NCI-H748 (cell line): ENCODE results near the gene HVCN1.
A peak's percentile ranks its signal among the peaks of the same experiment; 100 is the strongest.

Source experiments
- DNase-seq: peaks from one replicate; lab custom pipeline; 2025; ENCODE audit not compliant: unreplicated experiment; lab: John Stamatoyannopoulos, UW

Gene HVCN1

DNA sequence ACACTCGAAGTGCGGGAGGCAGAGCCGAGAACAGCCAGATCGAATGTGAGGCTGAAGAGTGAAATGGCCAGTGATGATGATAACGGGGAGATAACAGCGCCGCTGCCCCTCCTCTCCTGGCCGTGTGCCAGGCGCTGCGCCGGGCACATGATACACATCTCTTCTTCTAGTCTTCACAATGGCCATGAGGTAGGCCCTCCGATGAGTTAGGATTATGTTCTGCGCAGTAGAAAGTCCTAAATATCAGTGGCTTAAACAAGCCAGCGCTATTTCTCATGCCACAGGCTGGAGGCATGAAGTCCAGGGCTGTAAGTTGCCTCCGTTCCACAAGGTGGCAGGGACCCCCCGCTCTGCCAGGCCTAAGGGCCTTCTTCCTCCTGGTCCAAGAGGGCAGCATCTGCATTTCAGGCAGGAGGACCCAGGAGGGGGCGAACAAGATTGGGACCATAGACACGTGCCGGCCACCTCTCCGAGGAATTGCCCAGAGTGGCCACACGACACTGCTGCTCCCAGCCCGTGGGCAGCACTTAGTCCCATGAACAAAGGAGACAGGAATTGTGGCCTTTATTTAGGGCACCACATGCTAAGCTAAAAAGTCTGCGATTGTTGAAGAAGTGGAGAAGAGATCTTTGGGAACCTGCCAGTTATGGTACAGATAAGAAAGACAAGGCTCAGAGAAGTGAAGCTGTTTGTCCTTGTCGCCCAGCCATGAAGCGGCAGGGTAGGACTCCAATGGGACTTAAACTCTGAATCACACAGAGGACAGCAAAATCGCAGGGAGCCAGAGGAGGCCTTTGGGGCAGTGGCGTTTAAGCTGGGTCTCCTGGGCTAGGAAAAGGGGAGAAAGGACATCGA is 10.9 kb upstream of the HVCN1 start:
- DNase-seq, result peak; percentile 41

DNA sequence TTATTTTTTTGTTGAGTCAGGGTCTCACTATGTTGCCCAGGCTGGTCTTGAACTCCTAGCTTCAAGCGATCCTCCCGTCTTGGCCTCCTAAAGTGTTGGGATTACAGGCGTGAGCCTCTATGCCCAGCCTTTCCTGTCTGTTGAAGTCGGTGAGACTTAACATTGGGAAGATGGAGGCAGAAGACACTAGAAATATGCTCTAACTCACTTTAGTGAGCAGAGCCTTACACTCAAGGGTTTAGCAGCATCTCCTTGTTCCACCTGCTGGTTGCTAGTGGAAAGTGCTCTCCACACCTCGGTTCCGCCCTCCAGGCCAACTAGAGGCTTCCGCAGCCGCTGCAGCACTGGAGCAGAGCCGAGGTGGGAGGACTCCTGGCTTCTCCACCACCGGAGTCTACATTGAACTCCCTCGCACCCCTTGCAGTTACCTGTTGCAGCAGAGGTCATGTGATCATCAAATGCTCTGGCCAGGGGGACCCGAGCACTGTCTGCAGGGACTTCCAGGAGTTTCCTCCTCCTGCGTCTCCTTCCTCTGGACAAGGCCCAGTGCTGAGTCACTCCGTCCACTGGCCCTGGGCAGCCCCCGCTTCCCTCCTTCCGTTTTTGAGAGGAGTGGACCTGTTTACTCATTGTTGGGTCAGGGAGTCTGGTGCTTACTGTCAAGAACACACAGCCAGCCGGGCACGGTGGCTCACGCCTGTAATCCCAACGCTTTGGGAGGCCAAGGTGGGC is 9.4 kb upstream of the HVCN1 start:
- DNase-seq, result peak; percentile 54

DNA sequence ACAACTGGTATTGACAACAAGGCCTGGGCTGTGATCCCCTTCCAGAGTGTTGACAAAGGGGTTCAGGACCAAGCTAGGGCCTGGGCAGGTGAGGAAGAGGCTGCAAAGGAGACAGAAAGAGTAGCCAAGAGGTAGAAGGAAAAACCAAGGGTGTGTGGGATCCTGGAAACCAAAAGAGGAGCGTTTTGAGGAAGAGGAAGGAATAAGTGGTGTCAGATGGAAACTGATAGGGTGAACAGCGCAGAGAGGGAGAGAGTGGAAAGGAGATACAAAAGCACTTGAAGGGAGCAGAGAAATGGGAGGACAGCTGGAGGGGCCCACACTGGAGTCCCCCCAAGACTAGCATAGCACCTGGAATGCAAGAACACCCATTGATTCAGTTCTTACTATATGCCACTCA is 8.3 kb upstream of the HVCN1 start:
- DNase-seq, result no peak

DNA sequence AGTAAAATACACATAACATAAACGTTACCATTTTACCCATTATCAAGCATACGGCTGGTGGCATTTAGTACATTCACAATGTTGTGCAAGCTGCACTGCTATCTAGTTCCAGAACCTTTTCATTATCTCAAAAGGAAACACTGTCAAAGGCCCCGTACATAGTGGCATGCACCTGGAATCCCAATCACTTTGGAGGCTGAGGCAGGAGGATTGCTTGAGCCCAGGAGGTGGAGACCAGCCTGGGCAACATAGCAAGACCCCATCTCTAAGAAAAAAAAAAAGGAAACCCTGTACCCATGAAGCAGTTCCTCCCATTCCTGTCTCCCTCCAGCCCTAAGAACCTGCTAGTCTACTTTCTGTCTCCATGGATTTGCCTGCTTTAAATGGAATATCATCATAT is 7.4 kb upstream of the HVCN1 start:
- DNase-seq, result no peak

DNA sequence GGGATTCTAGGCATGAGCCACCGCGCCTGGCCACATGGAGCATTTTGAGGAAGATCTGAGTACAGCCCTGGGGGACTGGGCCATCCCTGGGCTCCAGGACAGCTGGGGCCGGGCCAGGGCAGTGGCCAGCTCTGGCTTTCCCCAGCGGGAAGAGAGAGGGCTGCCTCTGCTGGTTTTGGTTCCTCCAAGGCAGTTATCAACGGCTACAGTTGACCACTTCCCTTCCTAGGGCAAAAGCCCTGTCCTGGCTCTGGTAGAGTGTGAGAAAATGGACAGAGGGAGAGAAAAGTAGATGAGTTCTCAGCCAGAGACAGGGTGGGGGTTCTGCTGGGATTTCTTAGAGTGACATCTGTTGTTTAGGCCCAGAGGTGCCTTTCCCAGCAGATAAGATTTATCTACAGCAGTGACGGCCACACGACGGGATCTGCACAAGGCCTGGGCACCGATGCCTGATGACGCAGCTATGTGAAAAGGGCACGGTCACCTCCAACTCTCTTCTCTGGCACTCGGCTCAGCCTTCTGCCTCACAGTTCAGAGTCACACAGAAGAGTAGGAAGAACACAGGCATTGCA is 5.5 kb upstream of the HVCN1 start:
- DNase-seq, result no peak

DNA sequence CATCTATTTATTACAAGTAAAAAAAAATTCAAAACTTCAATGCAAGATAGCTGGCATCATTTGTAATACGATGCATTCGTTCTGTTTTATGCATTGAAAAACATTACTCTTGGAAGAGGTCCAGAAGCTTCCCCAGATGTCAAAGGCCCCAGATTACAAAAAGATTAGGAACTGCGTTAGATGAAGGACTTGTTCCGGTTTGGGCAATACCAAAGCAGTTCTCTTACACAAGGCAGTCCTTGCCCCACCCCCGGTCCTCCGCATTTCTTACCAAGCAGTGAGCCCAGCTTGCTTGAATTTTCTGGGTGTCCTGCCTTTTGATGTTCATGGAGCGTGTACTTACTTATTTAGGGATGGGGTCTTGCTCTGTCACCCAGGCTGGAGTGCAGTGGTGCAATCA is 4.8 kb upstream of the HVCN1 start:
- DNase-seq, result no peak

DNA sequence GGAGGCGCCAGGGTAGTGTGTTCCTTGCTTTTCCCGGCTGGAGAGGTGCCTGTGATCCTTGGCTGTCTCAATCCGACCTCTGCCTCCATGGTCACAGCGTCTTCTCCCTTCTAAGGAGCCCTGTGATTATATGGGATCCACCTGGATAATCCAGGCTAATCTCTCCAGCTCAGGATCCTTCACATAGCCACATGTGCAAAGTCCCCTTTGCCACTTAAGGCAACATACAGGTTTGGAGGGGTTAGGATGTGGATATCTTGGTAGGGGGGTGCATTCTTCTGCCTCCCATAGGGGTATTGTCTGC is 1.2 kb upstream of the HVCN1 start:
- no peak for DNase-seq

DNA sequence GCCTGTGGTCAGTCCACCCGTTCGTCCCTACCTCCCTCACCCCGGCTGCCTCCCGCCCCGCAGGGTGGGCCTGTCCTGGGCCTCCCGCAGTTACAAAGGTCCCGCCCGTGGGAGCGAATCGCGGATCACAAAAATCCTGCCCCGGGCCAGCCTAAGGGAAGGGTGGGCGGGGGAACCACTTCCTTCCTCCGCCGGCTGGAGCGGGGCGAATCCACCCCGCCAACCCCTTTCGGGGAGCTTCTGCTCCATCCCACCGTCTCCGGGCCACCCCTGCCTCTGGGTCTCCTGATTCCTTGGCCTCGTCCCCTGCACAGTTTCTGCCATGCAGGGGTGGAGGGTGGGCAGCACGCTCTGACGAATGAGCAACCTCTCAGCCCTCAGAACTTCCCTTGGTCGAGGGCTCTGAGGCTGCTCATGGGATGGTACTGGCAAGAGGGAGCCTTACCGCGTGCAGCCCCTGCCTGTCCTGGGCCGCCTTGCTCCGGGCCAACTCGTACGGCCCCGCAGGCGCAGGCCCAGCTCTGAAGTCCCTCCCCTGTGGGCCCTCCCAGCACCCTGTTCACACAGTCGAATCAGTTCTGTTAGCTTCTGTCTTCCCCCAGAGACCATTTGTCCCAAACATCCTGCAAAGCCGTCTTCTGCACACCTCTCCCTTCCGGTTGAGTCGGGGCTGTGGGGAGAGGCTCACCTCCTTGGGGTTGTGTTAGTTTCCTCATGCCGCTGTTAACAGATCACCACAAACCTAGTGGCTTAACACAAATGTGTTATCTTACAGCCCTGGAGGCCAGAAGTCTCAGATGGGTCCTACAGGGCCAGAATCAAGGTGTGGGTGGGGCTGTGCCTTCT is 589 bp upstream of the HVCN1 start:
- DNase-seq, result no peak

DNA sequence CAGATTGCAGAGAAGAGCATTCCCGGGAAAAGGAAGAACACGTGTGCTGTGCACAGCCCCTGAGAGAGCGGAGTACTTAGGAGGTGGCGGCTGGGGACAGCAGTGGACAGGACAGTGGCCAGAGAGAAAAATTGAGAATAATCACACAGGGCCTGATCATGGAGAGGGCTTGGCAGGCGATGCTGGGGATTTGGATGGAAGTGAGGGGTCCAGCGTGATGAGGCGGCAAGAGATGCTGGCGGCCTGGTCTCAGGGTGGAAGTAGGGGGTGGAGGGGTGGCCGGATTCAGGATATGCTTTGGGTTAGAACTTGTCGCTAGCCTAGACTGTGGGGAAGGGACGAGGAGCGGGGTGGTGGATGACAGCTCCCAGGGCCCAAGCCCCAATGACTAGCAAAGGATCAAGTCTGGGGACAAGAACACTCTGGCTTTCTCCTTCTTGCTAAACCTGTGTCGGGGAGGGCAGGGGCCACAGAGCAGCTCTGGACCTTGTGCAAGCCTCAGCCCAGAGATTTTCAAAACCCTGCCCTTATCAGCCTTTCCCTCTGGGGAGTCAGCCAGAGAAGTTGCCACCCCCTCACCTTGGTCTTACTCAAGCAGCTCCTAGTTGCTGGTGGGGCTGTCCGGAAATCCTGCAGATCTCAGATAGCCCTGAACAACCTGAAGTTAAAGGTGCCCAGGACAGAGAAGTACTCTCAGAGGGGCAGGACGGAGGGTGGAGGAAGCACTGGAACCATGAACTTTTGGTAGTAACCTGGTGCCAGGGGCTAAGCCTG is 1.3 kb downstream of the HVCN1 start:
- no peak for DNase-seq

DNA sequence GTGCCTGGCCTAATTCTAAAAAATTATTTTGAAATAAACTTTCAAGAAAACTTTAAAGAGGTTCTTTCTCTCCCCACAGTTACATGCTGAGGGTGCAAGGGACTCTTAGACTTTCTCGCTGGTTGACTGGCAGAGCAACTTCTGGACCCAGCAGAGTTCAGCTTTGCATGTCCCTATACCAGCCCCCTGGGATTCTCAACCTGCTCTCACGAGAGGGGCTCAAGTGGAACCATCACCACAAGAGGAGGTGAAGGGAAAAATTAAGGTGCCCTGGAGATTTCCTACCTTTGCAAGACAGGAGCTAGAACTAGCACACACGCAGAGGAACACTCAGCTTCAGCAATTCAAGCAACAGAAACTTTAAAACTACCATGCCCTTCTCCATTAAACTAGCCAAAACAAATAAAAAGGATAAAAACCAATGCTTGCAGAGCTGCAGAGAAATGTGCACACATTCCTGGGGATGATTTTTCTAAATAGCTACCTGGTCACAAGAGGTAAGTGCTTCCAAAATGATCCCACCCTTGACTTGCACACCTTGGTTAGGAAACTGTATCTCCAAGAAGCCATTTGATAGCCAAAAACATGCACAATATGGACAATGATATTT is 2.5 kb downstream of the HVCN1 start:
- DNase-seq, result no peak

DNA sequence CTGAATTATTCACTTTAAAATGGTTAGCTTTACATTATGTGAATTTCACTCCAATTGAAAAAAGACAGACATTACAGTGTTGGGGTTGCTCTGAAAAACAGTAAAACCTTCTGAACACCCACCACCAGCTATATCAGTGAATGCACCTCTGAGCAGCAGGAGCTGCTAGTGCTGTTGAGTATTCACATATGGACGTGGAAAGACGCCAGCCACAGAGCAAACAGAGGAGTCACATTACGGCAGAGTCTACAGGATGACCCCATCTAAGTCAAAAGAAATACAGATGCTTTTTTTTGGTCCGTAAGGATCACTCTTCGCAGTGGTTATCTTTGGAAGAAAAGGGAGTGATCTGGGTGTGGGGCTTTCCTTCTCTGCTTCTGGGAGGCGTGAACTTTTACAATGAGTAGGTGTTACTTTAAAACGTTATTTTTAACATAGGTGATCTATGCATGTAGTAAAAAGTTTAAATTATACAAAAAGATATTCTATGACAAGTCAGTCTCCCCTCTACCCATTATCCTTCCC is 4.5 kb downstream of the HVCN1 start:
- DNase-seq, result no peak

DNA sequence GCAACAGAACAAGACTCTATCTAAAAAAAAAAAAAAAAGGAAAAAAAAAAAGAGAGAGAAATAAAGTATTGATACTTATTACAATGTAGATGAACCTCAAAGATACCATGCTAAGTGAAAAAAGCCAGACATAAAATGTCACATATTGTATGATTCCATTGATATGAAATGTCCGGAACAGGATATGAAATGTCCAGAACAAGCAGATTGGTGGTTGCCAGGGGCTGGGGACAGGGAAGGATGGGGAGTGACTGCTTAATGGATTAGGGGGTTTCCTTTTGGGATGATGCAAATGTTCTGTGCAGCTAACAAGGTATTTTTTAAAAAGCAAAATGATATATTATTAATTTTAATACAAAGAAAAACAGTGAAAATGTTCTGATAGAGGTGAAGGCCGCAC is 5.0 kb downstream of the HVCN1 start:
- DNase-seq, result no peak

DNA sequence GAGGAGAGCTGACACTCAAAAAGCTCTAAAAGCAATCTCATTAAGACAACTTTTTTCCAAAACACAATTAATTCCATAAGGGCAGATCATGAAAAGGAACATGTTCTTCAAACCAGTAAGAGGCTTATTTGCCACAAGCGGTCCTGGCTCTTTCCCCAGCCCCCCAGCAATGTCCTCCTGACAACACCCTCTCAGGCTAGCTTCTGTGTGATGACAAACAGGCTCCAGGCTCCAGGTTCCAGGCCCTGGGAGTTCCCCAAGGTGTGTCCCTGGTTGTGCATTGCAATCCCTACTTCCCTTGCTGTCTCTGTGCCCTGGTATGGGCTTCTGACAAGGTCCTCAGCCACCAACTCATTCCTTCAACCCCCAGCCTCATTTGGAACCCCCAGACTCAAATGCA is 8.9 kb downstream of the HVCN1 start:
- DNase-seq, result no peak

DNA sequence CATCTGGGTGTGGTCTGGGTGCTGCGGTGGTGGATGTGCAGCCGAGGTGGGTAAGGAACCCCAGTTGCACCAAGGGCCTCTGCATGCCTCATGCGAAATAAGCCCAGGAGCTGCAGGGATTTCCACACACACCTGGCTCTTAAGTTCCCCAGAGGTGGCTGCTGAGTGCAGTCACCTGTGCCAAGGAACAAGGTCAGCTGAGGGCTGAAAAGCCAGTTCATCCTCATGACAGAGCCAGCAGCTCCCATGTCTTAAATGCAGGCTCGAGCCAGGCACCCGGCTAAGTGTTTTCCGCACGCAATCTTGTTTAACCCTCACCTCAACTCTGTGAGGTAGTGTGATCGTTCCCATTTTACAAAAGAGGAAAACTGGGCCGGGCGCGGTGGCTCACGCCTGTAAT is 9.7 kb downstream of the HVCN1 start:
- no peak for DNase-seq

DNA sequence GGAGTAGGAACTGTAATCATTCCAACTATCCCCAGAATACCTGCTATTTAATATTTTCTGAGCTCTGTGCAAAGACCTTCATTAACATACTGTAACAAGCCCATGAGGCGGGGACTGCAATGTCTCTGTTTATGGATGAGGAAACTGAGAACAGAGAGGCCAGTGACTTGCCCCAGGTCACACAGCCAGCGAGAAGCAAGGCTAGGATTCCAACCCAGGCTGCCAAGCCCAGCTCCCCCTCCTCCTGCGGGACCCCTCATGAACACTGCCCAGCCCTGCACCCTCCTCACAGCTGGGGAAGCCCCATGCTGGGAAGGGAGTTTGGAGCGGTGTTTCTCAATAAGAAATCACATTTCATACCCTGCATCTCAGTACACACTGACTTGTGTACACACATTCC is 10.9 kb downstream of the HVCN1 start:
- no peak for DNase-seq

DNA sequence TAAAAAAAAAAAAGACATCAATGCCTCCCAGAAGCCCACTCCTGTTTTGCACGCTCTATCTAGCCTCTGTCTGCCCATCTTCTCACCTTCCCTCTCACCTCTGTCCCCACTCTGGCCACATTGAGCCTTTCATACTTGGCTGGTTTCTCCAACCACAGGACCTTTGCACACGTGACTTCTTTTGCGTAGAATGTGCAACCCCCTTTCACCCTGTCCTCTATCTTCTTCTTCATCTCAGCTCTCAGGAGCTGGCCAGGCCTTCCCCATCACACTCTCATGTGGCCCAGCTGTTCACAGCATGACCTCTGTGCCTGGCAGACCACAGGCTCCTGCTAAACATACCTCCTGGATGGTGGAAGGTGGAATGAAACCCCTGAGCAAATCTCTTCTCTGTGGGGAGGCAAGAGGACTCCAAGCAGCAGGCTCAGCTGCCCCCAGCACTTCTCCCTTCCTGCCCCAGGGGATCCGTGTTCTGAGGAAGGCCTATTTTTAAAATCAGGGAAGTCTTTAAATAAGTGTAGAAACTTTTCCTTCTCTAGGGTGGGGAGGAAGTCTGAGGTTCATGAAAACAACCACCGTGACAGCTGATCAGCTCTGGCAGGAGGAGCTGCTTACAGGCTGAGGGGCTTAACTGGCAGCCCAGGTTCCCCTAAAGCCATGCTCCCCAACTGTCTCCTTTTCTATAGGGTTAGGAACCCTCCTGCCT is 11.6 kb downstream of the HVCN1 start:
- DNase-seq, result no peak

DNA sequence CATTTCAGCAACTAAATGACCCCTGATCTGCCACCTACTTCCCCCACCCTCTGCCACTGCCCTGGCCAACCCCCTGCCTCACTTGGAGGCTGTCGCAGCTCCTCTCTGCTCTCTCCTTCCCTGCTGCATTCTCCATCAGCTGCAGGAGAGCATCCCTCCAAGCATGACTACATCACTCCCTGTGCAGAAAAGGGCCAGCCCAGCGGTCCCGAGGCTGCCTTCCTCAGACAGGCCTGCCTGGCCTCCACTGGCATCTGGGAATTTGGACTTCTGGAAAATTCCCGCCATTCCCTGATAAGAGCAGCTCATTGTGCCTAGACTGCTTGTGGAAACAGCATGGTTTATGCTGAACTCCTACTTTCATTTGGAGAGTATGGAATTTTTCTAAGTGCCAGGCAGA is 12.7 kb downstream of the HVCN1 start:
- no peak for DNase-seq

DNA sequence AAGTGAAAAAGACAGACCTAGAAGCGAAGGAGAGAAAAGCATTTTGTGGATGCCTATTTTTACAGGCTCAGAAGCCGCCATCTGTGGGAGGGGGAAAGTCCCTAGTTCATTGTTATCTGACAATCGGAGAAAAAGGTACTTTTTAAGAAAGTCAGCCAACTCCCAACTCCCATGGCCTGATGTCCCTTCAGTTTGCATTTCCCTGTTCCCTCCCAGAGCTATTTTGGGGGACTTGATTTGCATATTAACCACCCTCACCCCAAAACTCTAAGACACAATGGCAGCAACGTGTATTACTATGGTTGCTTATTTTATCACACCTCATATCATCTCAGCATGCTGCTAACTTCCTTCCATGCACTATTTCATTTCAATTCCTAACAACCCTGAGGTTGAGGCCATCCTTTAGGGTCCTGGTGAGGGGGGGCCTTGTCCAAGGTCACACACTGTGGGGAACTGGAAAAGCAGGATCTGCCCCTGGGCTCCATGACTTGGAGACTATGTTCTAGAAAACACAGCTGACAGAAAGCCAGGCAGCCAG is 18.7 kb downstream of the HVCN1 start:
- DNase-seq, result no peak

DNA sequence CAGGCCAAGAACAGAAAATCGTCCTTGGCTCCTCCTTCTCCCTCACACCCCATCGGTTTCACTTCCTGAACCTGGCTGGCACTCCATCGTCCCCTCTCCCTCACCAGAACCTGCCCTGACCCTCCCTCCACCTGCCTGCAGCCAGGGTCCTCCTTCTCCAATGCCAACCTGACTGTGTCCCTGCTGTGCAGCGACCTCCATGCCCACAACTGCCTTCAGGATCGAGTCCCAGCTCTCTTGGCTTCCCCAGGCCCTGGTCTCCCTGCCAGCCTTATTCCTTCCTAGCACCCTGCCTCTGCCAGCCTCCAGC is 19.8 kb downstream of the HVCN1 start:
- DNase-seq, result no peak
